Loucy (cell line): ENCODE data around the gene AMHR2.
A peak's percentile ranks its signal among the peaks of the same experiment; 100 is the strongest.
"Not testable (repeated sequence)": the region's sequence is repeated elsewhere in the genome, so short reads cannot be mapped to it uniquely, and the experiment has no call there.

Source experiments
- H2AFZ ChIP-seq: fragments of 200-600 bp; sonication (generic); 2 replicates; pipeline ENCODE4 v1.6.0; 2016; ENCODE audit warnings: antibody characterized with exemption, mild to moderate bottlenecking, low read length, moderate library complexity
- H3F3A ChIP-seq: fragments of 200-600 bp; 2 replicates; pipeline ENCODE4 v1.6.0; 2016; ENCODE audit warnings: antibody characterized with exemption, low read depth, mild to moderate bottlenecking
- H3K27me3 ChIP-seq: fragments of 200-600 bp; sonication (generic); 2 replicates; pipeline ENCODE4 v1.6.1; 2014; ENCODE audit warnings: low read length, mild to moderate bottlenecking; ENCODE audit not compliant: insufficient read depth, poor library complexity, severe bottlenecking
- H3K36me3 ChIP-seq: fragments of 200-600 bp; sonication (generic); 2 replicates; pipeline ENCODE4 v1.6.1; 2016; ENCODE audit warnings: low read length; ENCODE audit not compliant: insufficient read depth
- H3K4me1 ChIP-seq: fragments of 200-600 bp; sonication (generic); 2 replicates; pipeline ENCODE4 v1.5.1; 2014; ENCODE audit warnings: low read length, mild to moderate bottlenecking; ENCODE audit not compliant: insufficient read depth, poor library complexity, severe bottlenecking
- H3K4me2 ChIP-seq: fragments of 200-600 bp; sonication (generic); 2 replicates; pipeline ENCODE4 v1.6.0; 2014; ENCODE audit warnings: antibody characterized with exemption, low read length, low read depth, mild to moderate bottlenecking; ENCODE audit not compliant: poor library complexity, severe bottlenecking
- H3K4me3 ChIP-seq: fragments of 200-600 bp; sonication (generic); 2 replicates; pipeline ENCODE4 v1.5.1; 2014; ENCODE audit warnings: low read length, mild to moderate bottlenecking, mixed read lengths; ENCODE audit not compliant: poor library complexity, severe bottlenecking
- H3K79me2 ChIP-seq: fragments of 200-600 bp; sonication (generic); 2 replicates; pipeline ENCODE4 v1.6.1; 2014; ENCODE audit warnings: low read length; ENCODE audit not compliant: insufficient read depth
- H3K9ac ChIP-seq: fragments of 200-600 bp; sonication (generic); 2 replicates; pipeline ENCODE4 v1.6.0; 2014; ENCODE audit warnings: mild to moderate bottlenecking, low read depth, low read length, moderate library complexity; ENCODE audit not compliant: poor library complexity, severe bottlenecking
- H3K9me2 ChIP-seq: fragments of 200-600 bp; sonication (generic); replicated peaks from 2 replicates; pipeline ENCODE4 v1.6.1; 2016; ENCODE audit warnings: low read depth, low read length, mixed read lengths
- H3K9me3 ChIP-seq: fragments of 200-600 bp; sonication (generic); 2 replicates; pipeline ENCODE4 v1.6.1; 2014; ENCODE audit warnings: mild to moderate bottlenecking, antibody characterized with exemption, low read length, low read depth; ENCODE audit not compliant: insufficient read depth
- H4K20me1 ChIP-seq: fragments of 200-600 bp; sonication (generic); 2 replicates; pipeline ENCODE4 v1.6.0; 2014; ENCODE audit warnings: antibody characterized with exemption, low read length, mild to moderate bottlenecking; ENCODE audit not compliant: insufficient read depth, poor library complexity, severe bottlenecking
- CTCF ChIP-seq: fragments of 200-600 bp; sonication (generic); conservative IDR thresholded peaks from 2 replicates; pipeline ENCODE4 v1.5.1; 2014; ENCODE audit warnings: mild to moderate bottlenecking, antibody characterized with exemption, low read length
- EZH2phosphoT487 ChIP-seq: fragments of 200-600 bp; IDR thresholded peaks from 2 replicates; pipeline ENCODE4 v1.6.1; 2018; ENCODE audit warnings: antibody characterized with exemption, mild to moderate bottlenecking, moderate library complexity, borderline replicate concordance

Gene AMHR2

GRCh38 chr12:53423597-53423996 lies at the start of gene AMHR2:
Gene AMHR2, plus strand, starts transcription at chr12:53423855. Its CDS starts 80 bp downstream, at chr12:53423935.
- no peaks in the 10 kb centered on the region for H3K79me2 ChIP-seq
- no peaks in the 10 kb centered on the region for H4K20me1 ChIP-seq
- no peak within 1 kb of the TSS for H3K9ac ChIP-seq
- H3K4me3 ChIP-seq: no peak within 1 kb of the TSS
- H3F3A ChIP-seq: no peaks in the 10 kb centered on the region
- H3K27me3 ChIP-seq: no peaks in the 10 kb centered on the region
- TF ChIP-seq CTCF (no peak), EZH2phosphoT487 (no peak)
- H3K4me2 ChIP-seq: no peak within 1 kb of the TSS
- H3K4me1 ChIP-seq: peaks cover 3% of the 10 kb centered on the region
- no peaks in the 10 kb centered on the region for H3K9me3 ChIP-seq
- no peaks in the 10 kb centered on the region for H3K9me2 ChIP-seq
- no peaks in the 10 kb centered on the region for H3K36me3 ChIP-seq
- no peak within 1 kb of the TSS for H2AFZ ChIP-seq

- H4K20me1 ChIP-seq, H3K4me2 ChIP-seq, H3K9me2 ChIP-seq, H3K9me3 ChIP-seq, H3F3A ChIP-seq, H3K79me2 ChIP-seq, H3K4me3 ChIP-seq, H3K36me3 ChIP-seq, H3K9ac ChIP-seq, H2AFZ ChIP-seq, H3K27me3 ChIP-seq: not testable (repeated sequence)
- peaks cover 29% of the 10 kb centered on the region for H3K4me1 ChIP-seq
Measured at GRCh38 chr12:53374277-53374676, 49.4 kb upstream of the AMHR2 start.

DNA sequence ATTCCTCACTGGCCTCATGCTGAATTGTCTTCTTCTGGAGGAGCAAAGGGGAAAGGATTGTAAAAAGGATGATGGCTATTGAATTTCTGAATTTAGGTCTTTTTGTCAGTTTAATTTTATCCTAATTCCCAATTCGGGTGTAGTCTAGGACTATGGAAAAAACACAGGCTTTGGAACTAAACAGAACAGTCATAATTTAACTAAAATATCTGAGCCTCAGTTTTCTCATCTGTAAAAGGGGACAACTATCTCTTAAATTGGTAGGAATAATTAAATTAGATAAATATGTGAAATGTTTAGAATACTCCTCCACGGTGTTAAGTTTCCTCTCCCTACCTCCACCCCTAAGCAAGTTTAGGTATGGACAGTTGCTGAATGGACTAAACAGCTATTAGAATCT lies 46.9 kb upstream of the AMHR2 start:
- Histone ChIP-seq H3K4me1 (peaks cover 29% of the 10 kb centered on the region), H3K9me2 (no peaks in the 10 kb centered on the region), H2AFZ (no peak overlapping the region), H3F3A (no peaks in the 10 kb centered on the region), H3K27me3 (no peaks in the 10 kb centered on the region), H3K4me3 (no peak overlapping the region), H3K36me3 (no peaks in the 10 kb centered on the region), H3K9ac (no peak overlapping the region), H3K4me2 (no peak overlapping the region), H4K20me1 (peaks cover 10% of the 10 kb centered on the region), H3K79me2 (peaks cover 11% of the 10 kb centered on the region), H3K9me3 (no peaks in the 10 kb centered on the region)
- TF ChIP-seq EZH2phosphoT487: no peak
- TF ChIP-seq CTCF: no peak

DNA sequence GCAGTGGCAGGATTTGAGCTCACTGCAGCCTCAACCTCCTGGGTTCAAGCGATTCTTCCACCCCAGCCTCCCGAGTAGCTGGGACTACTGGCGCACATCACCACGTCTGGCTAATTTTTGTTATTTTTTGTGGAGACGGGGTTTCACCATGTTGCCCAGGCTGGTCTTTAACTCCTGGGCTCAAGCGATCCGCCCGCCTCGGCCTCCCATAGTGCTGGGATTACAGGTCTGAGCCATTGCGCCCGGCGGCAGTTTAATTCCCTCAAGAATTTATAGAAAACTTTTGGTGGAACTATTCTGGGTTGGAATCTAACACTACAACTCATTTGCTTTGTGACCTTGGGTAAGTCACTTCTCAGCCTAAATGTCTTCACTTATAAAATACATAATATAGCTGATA lies 45.4 kb upstream of the AMHR2 start:
- H3F3A ChIP-seq: no peaks in the 10 kb centered on the region
- no peaks in the 10 kb centered on the region for H3K9me3 ChIP-seq
- TF ChIP-seq CTCF (no peak), EZH2phosphoT487 (no peak)
- no peaks in the 10 kb centered on the region for H3K27me3 ChIP-seq
- no peak overlapping the region for H2AFZ ChIP-seq
- H3K4me3 ChIP-seq: peak overlapping the region; percentile 85
- peaks cover 13% of the 10 kb centered on the region; the same call in 1 of the 2 replicates for H3K36me3 ChIP-seq
- H3K9ac ChIP-seq: peak overlapping the region; percentile 98
- H3K4me1 ChIP-seq: peaks cover 35% of the 10 kb centered on the region
- H4K20me1 ChIP-seq: peaks cover 24% of the 10 kb centered on the region
- H3K79me2 ChIP-seq: peaks cover 26% of the 10 kb centered on the region
- H3K9me2 ChIP-seq: no peaks in the 10 kb centered on the region
- peak overlapping the region; percentile 80 for H3K4me2 ChIP-seq
